ENCODE measurements around the gene KIF2A.

The KIF2A gene

DNA sequence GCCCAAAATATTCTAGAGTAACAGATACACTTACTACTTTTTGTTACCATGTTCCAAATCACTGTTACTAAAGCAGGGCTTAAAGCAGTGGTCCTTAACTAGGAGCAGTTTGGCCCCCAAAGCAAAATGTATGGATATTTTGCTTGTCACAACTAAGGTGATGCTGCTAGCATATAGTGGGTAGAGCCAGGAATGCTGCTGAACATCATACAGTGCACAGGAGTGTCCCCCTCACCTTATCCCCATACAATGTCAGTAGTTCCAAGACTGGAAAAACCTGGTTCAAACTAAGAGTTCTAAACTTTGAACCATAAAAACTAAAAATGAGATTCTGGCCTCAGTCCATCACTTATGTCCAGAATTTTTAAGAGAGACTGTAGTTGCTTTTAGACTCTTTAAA, 69.6 kb downstream of the KIF2A start:
- TF ChIP-seq TAF1 (IDR thresholded peaks at IDR 0.05; ENCODE audit: borderline replicate concordance, insufficient read depth, low read length) (no peak), SIN3A (IDR thresholded peaks at IDR 0.05; ENCODE audit: borderline replicate concordance, insufficient read depth, low read length) (no peak), POLR2AphosphoS5 (IDR thresholded peaks at IDR 0.05; ENCODE audit: low read depth, low read length) (no peak), FOXP2 (optimal IDR thresholded peaks at IDR 0.05; ENCODE audit: borderline replicate concordance, extremely low read depth, extremely low read length, insufficient read depth) (no peak)
- TF ChIP-seq, protein P1, sequence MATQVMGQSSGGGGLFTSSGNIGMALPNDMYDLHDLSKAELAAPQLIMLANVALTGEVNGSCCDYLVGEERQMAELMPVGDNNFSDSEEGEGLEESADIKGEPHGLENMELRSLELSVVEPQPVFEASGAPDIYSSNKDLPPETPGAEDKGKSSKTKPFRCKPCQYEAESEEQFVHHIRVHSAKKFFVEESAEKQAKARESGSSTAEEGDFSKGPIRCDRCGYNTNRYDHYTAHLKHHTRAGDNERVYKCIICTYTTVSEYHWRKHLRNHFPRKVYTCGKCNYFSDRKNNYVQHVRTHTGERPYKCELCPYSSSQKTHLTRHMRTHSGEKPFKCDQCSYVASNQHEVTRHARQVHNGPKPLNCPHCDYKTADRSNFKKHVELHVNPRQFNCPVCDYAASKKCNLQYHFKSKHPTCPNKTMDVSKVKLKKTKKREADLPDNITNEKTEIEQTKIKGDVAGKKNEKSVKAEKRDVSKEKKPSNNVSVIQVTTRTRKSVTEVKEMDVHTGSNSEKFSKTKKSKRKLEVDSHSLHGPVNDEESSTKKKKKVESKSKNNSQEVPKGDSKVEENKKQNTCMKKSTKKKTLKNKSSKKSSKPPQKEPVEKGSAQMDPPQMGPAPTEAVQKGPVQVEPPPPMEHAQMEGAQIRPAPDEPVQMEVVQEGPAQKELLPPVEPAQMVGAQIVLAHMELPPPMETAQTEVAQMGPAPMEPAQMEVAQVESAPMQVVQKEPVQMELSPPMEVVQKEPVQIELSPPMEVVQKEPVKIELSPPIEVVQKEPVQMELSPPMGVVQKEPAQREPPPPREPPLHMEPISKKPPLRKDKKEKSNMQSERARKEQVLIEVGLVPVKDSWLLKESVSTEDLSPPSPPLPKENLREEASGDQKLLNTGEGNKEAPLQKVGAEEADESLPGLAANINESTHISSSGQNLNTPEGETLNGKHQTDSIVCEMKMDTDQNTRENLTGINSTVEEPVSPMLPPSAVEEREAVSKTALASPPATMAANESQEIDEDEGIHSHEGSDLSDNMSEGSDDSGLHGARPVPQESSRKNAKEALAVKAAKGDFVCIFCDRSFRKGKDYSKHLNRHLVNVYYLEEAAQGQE (IDR thresholded peaks at IDR 0.05; ENCODE audit: insufficient read depth in 1 of 2, low read depth in 2 of 2, low read length in 2 of 2), result no peak

DNA sequence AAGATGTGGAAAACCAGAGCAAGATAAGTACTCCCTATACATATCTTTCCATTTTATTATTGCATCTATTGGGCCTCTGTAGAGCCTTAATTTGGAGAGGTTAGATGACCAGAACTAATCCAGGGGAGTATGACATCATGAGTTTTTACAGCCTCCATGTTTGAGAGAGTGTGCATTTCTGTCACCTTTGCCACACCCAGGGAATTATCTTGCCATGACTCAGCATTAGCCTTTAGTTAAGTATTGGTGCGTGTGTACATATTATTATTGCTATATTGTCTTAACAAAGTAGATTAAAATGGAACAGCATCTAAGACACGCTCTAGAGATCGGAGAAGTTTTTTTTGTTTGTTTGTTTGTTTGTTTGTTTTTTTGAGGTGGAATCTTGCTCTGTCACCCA, 70.1 kb downstream of the KIF2A start:
- TF ChIP-seq, protein P1 (IDR thresholded peaks at IDR 0.05; ENCODE audit: insufficient read depth in 1 of 2, low read depth in 2 of 2, low read length in 2 of 2), result no peak
- no peak for TF ChIP-seq TAF1 (IDR thresholded peaks at IDR 0.05; ENCODE audit: borderline replicate concordance, insufficient read depth, low read length)
- TF ChIP-seq POLR2AphosphoS5 (IDR thresholded peaks at IDR 0.05; ENCODE audit: low read depth, low read length), result no peak
- no peak for TF ChIP-seq SIN3A (IDR thresholded peaks at IDR 0.05; ENCODE audit: borderline replicate concordance, insufficient read depth, low read length)
- TF ChIP-seq FOXP2 (optimal IDR thresholded peaks at IDR 0.05; ENCODE audit: borderline replicate concordance, extremely low read depth, extremely low read length, insufficient read depth), result no peak

DNA sequence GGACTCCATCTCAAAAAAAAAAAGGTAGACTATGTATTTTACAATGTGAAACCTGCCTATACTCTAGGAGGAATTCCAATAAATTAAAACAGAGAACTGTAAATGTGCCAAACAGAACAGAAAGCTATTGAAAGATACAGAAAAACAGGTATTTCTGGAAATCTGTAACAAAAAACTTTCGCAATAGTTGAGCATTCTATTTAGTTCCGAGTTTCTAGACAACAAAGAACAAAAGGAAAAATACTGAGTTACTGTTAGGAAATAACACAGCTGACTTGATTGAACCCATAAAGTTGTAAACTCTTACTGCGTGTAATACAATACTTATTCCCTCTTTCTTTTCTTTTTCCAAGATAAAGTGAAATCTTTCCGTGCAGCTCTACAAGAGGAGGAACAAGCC, 79.1 kb downstream of the KIF2A start:
- TF ChIP-seq, protein P1 (IDR thresholded peaks at IDR 0.05; ENCODE audit: insufficient read depth in 1 of 2, low read depth in 2 of 2, low read length in 2 of 2), result no peak
- TF ChIP-seq SIN3A (IDR thresholded peaks at IDR 0.05; ENCODE audit: borderline replicate concordance, insufficient read depth, low read length) (no peak), FOXP2 (optimal IDR thresholded peaks at IDR 0.05; ENCODE audit: borderline replicate concordance, extremely low read depth, extremely low read length, insufficient read depth) (no peak), POLR2AphosphoS5 (IDR thresholded peaks at IDR 0.05; ENCODE audit: low read depth, low read length) (no peak), TAF1 (IDR thresholded peaks at IDR 0.05; ENCODE audit: borderline replicate concordance, insufficient read depth, low read length) (no peak)

DNA sequence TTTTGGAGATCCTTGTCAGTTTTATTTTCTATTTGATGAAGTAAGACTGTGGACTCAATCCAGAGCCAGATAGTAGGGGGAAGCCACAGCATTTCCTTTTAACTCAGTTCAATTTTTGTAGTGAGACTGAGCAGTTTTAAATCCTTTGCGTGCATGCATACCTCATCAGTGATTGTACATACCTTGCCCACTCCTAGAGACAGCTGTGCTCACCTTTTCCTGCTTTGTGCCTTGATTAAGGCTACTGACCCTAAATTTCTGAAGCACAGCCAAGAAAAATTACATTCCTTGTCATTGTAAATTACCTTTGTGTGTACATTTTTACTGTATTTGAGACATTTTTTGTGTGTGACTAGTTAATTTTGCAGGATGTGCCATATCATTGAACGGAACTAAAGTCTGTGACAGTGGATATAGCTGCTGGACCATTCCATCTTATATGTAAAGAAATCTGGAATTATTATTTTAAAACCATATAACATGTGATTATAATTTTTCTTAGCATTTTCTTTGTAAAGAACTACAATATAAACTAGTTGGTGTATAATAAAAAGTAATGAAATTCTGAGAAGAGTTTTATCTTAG, 79.9 kb downstream of the KIF2A start:
- TF ChIP-seq SIN3A (IDR thresholded peaks at IDR 0.05; ENCODE audit: borderline replicate concordance, insufficient read depth, low read length) (no peak), FOXP2 (optimal IDR thresholded peaks at IDR 0.05; ENCODE audit: borderline replicate concordance, extremely low read depth, extremely low read length, insufficient read depth) (no peak), POLR2AphosphoS5 (IDR thresholded peaks at IDR 0.05; ENCODE audit: low read depth, low read length) (no peak), TAF1 (IDR thresholded peaks at IDR 0.05; ENCODE audit: borderline replicate concordance, insufficient read depth, low read length) (no peak)
- TF ChIP-seq, protein P1 (IDR thresholded peaks at IDR 0.05; ENCODE audit: insufficient read depth in 1 of 2, low read depth in 2 of 2, low read length in 2 of 2), result no peak
